Activated CD4-positive, alpha-beta memory T cell treated with anti-CD3 and anti-CD28 coated beads for 36 hours (primary cell): ENCODE data around the gene ROR2. TPM values are rescaled to one million over a fixed set of nuclear protein-coding genes. Genes with fewer than 3 reads are reported as not detected.

ENCODE experiments used
- CTCF ChIA-PET: fragments of 350-600 bp; sonication (Branson Sonifier 250); formaldehyde crosslinking; loops from one replicate; lab custom pipeline; 2021; ENCODE audit warnings: antibody characterized with exemption, inconsistent platforms; lab: Charles Lee
- POLR2A ChIA-PET: fragments of 350-600 bp; sonication (Branson Sonifier 250); formaldehyde crosslinking; loops from one replicate; lab custom pipeline; 2021; ENCODE audit warnings: antibody characterized with exemption; lab: Charles Lee
- DNase-seq: peaks from one replicate; pipeline ENCODE4 v3.0.0-alpha.2; 2020
- H3K27ac Mint-ChIP-seq: one replicate; pipeline ENCODE4 v1.8.0; 2021; ENCODE audit warnings: mixed read lengths
- H3K27me3 Mint-ChIP-seq: one replicate; pipeline ENCODE4 v1.8.0; 2021; ENCODE audit warnings: mixed read lengths
- H3K36me3 Mint-ChIP-seq: one replicate; pipeline ENCODE4 v1.8.0; 2021; ENCODE audit warnings: mixed read lengths
- H3K4me1 Mint-ChIP-seq: one replicate; pipeline ENCODE4 v1.8.0; 2021; ENCODE audit warnings: low read depth, mixed read lengths
- H3K4me3 Mint-ChIP-seq: one replicate; pipeline ENCODE4 v1.8.0; 2021; ENCODE audit warnings: mild to moderate bottlenecking, mixed read lengths
- H3K9me3 Mint-ChIP-seq: one replicate; pipeline ENCODE4 v1.8.0; 2021; ENCODE audit warnings: mixed read lengths
- intact Hi-C: fragments of 100-400 bp; cut with micrococcal nuclease; formaldehyde crosslinking; loops from one replicate; pipeline ENCODE4 v1.15.1; 2023
- total RNA-seq, 2 experiments: library from RNA; stranded (reverse); gene quantifications; one replicate each; pipeline ENCODE4 v1.2.3, GENCODE V29; 2021

Gene ROR2
- total RNA-seq, 2 experiments from 2014 or later: 0.05 to 0.31 TPM

DNA sequence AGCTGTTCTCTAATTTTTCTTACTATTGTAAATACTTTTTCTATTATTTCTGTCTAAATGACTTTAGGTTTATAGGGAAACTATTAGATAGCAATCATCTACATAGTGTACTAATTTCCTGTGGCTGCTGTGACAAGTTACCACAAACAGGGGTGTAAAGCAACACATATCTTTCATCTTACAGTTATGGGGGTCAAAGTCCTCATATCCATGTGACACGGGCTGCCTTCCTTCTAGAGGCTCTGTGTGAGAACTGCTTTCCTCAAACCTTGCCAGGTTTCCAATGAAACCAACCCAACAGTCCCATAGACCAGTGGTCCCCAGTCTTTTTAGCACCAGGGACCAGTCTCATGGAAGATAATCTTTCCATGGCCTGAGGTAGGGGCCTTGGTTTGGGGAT is 189.1 kb downstream of the ROR2 start:
- H3K4me3 Mint-ChIP-seq: no peak overlapping the region
- H3K4me1 Mint-ChIP-seq: no peaks in the 10 kb centered on the region
- no peaks in the 10 kb centered on the region for H3K36me3 Mint-ChIP-seq
- H3K27me3 Mint-ChIP-seq: peaks cover 7% of the 10 kb centered on the region
- POLR2A ChIA-PET: no interaction called here
- CTCF ChIA-PET: interaction anchor here (0.7 kb wide), 1 partner anchor 811 kb away, joined by 3 read pairs; no protein-coding TSS in a partner anchor
- DNase-seq: no peak
- H3K27ac Mint-ChIP-seq: no peak overlapping the region
- peaks cover 5% of the 10 kb centered on the region for H3K9me3 Mint-ChIP-seq
- intact Hi-C loops: no loop called here

DNA sequence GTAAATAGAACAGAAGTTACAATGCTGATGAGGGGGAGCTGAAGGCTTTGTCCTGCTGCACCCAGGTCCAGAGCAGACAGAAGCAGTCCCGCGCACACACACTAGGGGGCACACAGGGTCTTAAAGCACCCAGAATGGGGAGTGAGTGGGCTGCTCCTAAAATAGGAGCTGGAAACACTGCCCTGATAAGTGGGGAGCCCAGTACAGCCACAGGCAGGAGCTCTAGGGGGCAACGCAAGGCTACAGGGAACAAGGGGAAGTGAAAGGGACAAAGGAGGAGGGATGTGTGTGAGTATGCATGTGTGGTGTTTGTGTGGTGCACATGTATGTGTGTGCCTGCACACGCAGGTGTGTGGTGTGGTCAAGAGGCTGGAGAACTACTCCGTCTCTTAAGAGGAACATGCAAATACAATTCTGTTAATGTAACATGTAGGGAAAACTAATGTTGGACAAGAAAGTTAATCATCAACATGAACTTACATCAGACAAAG is 191.5 kb downstream of the ROR2 start:
- ChIA-PET CTCF (interaction anchor here (0.7 to 2.0 kb wide), 14 partner anchors 8 to 1323 kb away, joined by 3 to 7 read pairs (median 4); partner anchors contain the start of gene ROR2), POLR2A (no interaction called here)
- Mint-ChIP-seq H3K9me3 (peaks cover 5% of the 10 kb centered on the region), H3K4me3 (no peak overlapping the region), H3K27me3 (no peaks in the 10 kb centered on the region), H3K27ac (no peak overlapping the region), H3K4me1 (no peaks in the 10 kb centered on the region), H3K36me3 (no peaks in the 10 kb centered on the region)
- intact Hi-C loops: no loop called here
- DNase-seq: peak; percentile 59

DNA sequence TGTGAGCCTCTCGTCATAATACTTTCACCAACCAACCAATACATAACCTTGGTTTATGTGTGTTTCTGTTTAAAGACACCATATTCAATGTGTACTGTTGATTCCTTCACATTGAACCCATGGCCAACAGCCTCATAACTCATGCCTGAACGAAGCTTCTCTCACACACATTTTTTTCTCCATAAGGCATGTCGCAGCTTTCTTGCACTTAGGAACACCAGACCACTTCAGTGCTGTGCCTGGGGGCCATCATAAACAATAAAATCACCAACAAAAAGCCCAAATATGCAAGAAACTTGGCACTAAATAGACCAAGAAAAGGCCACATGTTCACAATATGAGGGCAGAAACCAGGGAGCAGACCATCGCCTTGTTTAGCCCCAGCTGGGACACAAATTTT is 192.2 kb downstream of the ROR2 start:
- Mint-ChIP-seq H3K4me1 (no peaks in the 10 kb centered on the region), H3K4me3 (no peak overlapping the region), H3K27ac (no peak overlapping the region), H3K9me3 (peaks cover 5% of the 10 kb centered on the region), H3K36me3 (no peaks in the 10 kb centered on the region), H3K27me3 (no peaks in the 10 kb centered on the region)
- ChIA-PET POLR2A (no interaction called here), CTCF (interaction anchor here (0.7 to 2.0 kb wide), 11 partner anchors 8 to 1322 kb away, joined by 3 to 7 read pairs (median 4); partner anchors contain the start of gene ROR2)
- intact Hi-C loops: no loop called here
- no peak for DNase-seq

DNA sequence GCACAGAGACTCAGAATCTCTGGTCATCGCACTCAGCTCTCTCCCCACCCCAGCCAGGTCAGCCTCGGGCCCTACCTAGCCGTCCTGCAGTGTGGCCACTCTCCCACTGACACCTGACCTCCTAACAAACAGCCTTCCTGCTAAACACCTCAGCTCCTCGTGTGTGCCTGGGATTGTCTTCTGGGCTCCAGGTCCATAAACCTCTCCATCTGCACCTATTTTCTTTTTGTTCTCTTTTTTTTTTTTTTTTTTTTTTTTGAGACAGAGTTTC is 193.6 kb downstream of the ROR2 start:
- H3K4me3 Mint-ChIP-seq: no peak overlapping the region
- POLR2A ChIA-PET: no interaction called here
- CTCF ChIA-PET: no interaction called here

DNA sequence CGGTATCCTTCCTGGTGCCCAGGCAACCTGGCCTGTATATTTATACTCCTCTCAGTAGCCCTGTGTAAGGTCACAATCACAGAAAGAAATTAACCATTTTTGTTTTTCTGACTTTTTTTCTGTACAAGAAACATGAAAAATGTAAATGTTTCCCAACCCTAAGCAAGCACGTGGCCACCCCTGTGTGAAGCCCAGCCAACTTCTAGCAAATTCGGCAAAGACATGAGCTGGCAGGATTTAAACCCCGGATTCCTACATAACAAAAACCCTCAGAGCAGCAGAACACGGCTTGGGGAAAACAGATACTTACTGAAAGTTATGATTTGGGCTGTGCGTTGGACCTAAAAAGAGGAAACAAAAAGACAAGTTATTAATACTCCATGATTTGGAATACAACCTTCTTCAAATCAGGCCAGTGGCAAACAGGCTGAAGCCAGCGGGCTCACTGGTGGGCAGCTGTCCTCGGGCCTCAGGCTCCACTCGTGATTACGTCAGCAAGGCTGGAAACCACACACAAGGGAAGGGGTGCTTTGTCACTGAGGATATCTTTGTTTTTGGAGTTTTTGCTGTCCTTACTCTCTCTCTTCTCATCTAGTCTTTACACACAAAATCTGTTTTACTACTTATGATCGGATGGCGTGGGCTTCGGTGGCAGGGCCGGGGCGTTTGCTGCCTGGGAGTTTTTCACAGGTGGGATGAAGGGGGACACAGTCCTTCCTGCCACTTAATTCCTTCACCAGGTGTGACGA is 194.1 kb downstream of the ROR2 start:
- no peak for DNase-seq
- CTCF ChIA-PET: no interaction called here
- Mint-ChIP-seq H3K27me3 (no peaks in the 10 kb centered on the region), H3K27ac (no peak overlapping the region), H3K36me3 (no peaks in the 10 kb centered on the region), H3K4me1 (no peaks in the 10 kb centered on the region), H3K4me3 (no peak overlapping the region), H3K9me3 (no peaks in the 10 kb centered on the region)
- intact Hi-C loops: no loop called here
- POLR2A ChIA-PET: no interaction called here

More for the DNA sequence above, 193.6 kb downstream of the ROR2 start:
- intact Hi-C loops: no loop called here
- H3K27ac Mint-ChIP-seq: no peak overlapping the region
- DNase-seq: no peak
- H3K36me3 Mint-ChIP-seq: no peaks in the 10 kb centered on the region
- H3K27me3 Mint-ChIP-seq: no peaks in the 10 kb centered on the region
- H3K4me1 Mint-ChIP-seq: no peaks in the 10 kb centered on the region
- H3K9me3 Mint-ChIP-seq: no peaks in the 10 kb centered on the region

DNA sequence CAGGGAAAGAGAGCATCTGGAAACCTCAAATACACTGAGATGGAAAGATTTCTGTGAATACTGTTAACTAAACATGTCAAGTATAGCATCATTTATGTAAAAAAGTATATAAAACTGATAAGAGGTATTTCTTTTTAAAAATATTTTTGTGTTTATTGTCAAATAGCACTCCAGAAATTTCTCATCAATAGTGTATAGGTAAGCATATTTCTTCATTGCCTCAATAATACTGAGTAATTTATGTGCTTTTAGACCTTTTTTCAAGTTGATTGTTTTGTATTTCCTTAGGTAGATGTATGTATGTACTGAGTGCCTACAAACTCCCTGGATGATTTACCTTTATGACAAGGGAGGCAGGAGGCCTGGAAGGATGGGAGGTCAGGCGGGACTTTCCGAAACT is 196.3 kb downstream of the ROR2 start:
- DNase-seq: no peak
- Mint-ChIP-seq H3K4me1 (no peaks in the 10 kb centered on the region), H3K27me3 (no peaks in the 10 kb centered on the region), H3K36me3 (no peaks in the 10 kb centered on the region), H3K27ac (no peak overlapping the region), H3K9me3 (no peaks in the 10 kb centered on the region), H3K4me3 (no peak overlapping the region)
- ChIA-PET CTCF (no interaction called here), POLR2A (no interaction called here)
- intact Hi-C loops: no loop called here

DNA sequence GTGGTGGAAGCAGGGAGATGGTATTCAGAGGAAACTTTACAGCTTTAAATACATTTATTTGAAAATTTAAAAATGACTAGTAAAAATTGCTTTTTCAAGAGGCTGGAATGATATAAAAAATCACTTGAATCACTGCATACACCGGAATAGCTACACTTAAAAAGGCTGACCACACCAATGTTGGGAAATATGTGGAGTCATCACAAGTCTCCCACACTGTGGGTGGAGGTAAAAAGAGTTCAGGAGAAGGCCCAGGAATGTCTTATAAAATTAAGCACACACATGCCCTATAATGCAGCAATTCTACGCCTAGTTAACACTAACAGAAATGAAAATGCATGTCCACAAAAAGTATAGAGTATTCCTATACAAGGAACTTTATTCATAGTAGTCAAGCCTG is 198.1 kb downstream of the ROR2 start:
- Mint-ChIP-seq H3K4me3 (no peak overlapping the region), H3K27me3 (no peaks in the 10 kb centered on the region), H3K9me3 (no peaks in the 10 kb centered on the region), H3K36me3 (no peaks in the 10 kb centered on the region), H3K4me1 (no peaks in the 10 kb centered on the region), H3K27ac (no peak overlapping the region)
- no peak for DNase-seq
- intact Hi-C loops: no loop called here
- ChIA-PET POLR2A (no interaction called here), CTCF (interaction anchor here (1.0 kb wide), 1 partner anchor 198 kb away, joined by 3 read pairs; the partner anchor contains the start of gene ROR2)

DNA sequence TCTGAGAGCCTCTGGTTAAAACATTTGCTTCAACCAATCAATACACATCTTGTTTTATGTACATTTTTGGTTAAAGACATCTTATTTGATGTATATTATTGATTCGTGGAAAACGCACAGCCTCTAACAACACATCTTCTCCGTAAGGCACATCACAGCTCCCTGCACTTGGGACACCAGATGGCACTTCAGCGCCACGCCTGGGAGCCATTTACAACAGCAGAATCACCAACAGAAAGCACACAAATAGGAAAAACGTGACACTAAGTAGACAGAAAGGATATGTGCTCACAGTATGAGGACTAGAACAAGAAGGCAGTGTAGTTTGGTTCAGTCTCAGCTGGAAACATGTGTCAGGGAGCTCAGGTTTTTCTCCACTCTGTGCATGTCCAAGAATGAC is 199.7 kb downstream of the ROR2 start:
- Mint-ChIP-seq H3K27ac (no peak overlapping the region), H3K27me3 (no peaks in the 10 kb centered on the region), H3K4me3 (no peak overlapping the region), H3K36me3 (no peaks in the 10 kb centered on the region), H3K9me3 (no peaks in the 10 kb centered on the region), H3K4me1 (no peaks in the 10 kb centered on the region)
- CTCF ChIA-PET: interaction anchor here (1.2 kb wide), 1 partner anchor 8 kb away, joined by 5 read pairs; no protein-coding TSS in a partner anchor
- no peak for DNase-seq
- intact Hi-C loops: no loop called here
- POLR2A ChIA-PET: no interaction called here

DNA sequence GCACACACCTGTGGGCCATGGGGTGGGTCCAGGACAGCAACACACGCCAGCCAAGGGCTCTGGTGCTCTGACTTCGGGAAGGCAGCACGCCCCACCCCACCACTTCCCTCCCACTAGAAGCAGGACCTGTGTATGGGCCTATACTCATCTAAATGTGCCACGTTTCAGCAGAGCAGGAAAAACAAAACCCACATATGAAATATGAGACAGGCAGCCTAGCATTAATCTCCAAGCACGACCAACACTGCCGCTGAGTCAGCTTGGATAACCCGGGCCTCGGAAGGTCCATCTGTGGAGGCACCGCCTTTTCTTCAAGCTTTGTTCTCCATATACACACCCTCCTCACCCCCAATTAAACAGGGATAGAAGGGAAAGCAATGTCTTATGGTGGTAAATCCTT is 203.1 kb downstream of the ROR2 start:
- H3K36me3 Mint-ChIP-seq: no peaks in the 10 kb centered on the region
- intact Hi-C loops: no loop called here
- POLR2A ChIA-PET: no interaction called here
- no peak overlapping the region for H3K27ac Mint-ChIP-seq
- H3K4me3 Mint-ChIP-seq: no peak overlapping the region
- H3K4me1 Mint-ChIP-seq: no peaks in the 10 kb centered on the region
- H3K27me3 Mint-ChIP-seq: no peaks in the 10 kb centered on the region
- H3K9me3 Mint-ChIP-seq: no peaks in the 10 kb centered on the region
- CTCF ChIA-PET: interaction anchor here (0.6 kb wide), 1 partner anchor 74 kb away, joined by 7 read pairs; no protein-coding TSS in a partner anchor
- no peak for DNase-seq

DNA sequence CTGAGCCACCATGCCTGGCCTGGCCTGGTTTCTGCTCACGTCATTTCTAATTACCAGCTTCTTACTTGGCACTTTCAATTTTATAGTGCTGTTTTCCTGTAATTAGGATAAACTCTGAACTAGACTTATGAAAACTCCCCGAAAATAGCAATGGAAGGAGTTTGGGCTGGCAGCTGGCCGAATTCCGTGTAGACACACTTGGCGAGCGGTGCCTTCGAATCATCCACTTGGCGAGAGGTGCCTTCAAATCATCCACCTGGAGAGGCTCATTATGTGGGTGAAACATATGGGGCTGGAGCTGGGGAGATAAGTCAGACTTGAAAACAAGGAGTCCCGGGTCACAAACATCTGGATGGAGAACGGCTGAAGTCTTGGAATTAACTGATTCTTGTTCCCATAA is 203.7 kb downstream of the ROR2 start:
- no peaks in the 10 kb centered on the region for H3K36me3 Mint-ChIP-seq
- H3K27me3 Mint-ChIP-seq: no peaks in the 10 kb centered on the region
- no peak for DNase-seq
- H3K27ac Mint-ChIP-seq: no peak overlapping the region
- H3K4me3 Mint-ChIP-seq: no peak overlapping the region
- CTCF ChIA-PET: interaction anchor here (0.6 kb wide), 1 partner anchor 73 kb away, joined by 7 read pairs; no protein-coding TSS in a partner anchor
- POLR2A ChIA-PET: no interaction called here
- intact Hi-C loops: no loop called here
- H3K4me1 Mint-ChIP-seq: no peaks in the 10 kb centered on the region
- no peaks in the 10 kb centered on the region for H3K9me3 Mint-ChIP-seq

DNA sequence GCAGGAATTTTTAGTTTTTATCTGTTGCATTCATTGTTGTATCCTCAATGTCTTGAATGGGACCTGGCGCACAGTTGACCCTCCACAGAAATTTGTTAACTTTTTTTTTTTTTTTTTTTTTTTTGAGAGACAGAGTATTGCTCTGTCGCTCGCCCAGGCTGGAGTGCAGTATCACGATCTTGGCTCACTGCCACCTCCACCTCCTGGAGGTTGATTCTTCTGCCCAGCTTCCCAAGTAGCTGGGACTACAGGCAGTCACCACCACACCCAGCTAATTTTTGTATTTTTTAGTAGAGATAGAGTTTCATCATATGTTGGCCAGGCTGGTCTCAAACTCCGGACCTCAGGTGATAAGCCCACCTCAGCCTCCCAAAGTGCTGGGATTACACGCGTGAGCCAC is 205.9 kb downstream of the ROR2 start:
- Mint-ChIP-seq H3K9me3 (no peaks in the 10 kb centered on the region), H3K4me1 (no peaks in the 10 kb centered on the region), H3K27me3 (no peaks in the 10 kb centered on the region), H3K4me3 (no peak overlapping the region), H3K36me3 (no peaks in the 10 kb centered on the region), H3K27ac (no peak overlapping the region)
- DNase-seq: no peak
- intact Hi-C loops: no loop called here
- CTCF ChIA-PET: no interaction called here
- POLR2A ChIA-PET: no interaction called here

DNA sequence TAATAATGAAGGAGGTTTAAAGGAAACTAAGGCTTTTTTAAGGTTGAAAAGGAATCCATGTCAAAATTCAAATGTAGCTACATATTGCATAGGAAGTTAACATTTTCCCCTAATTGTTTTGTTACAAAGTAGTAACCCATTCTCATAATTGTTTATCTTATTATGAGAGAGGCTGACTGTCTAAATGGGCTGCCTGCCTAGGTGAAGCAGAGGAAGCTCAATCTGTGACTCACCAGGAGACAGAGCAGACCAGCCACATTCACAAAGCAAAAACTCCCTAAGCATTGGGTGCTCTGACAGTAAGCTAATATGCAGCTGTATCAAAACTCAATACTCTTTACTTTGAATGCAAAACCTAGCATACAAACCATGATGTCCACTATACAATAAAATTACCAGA is 208.5 kb downstream of the ROR2 start:
- POLR2A ChIA-PET: no interaction called here
- H3K4me1 Mint-ChIP-seq: no peaks in the 10 kb centered on the region
- intact Hi-C loops: no loop called here

More for the DNA sequence above, 208.5 kb downstream of the ROR2 start:
- Mint-ChIP-seq H3K4me3 (no peak overlapping the region), H3K27ac (no peak overlapping the region), H3K36me3 (no peaks in the 10 kb centered on the region), H3K27me3 (no peaks in the 10 kb centered on the region), H3K9me3 (no peaks in the 10 kb centered on the region)
- no peak for DNase-seq
- CTCF ChIA-PET: interaction anchor here (1.3 to 1.6 kb wide), 2 partner anchors 17 to 847 kb away, joined by 3 to 4 read pairs; no protein-coding TSS in a partner anchor
